Colonic mucosa (tissue), 4 donors: ENCODE measurements around the gene CCDC169. TPM values are rescaled to one million over a fixed set of nuclear protein-coding genes. Genes with fewer than 3 reads are reported as not detected.
"Not testable (repeated sequence)": the region's sequence is repeated elsewhere in the genome, so short reads cannot be mapped to it uniquely, and the experiment has no call there.

ENCODE experiments used
- DNase-seq: peaks from one replicate; pipeline ENCODE4 v3.0.0-alpha.2; 2020
- H3K27ac ChIP-seq: fragments of 200-600 bp; one replicate; pipeline ENCODE4 v1.8.0; 2021
- H3K27me3 ChIP-seq: fragments of 200-600 bp; one replicate; pipeline ENCODE4 v1.8.0; 2021
- H3K36me3 ChIP-seq: fragments of 200-600 bp; one replicate; pipeline ENCODE4 v1.8.0; 2021
- H3K4me1 ChIP-seq: fragments of 200-600 bp; one replicate; pipeline ENCODE4 v1.8.0; 2021; ENCODE audit warnings: mild to moderate bottlenecking
- H3K4me3 ChIP-seq: fragments of 200-600 bp; one replicate; pipeline ENCODE4 v1.8.0; 2021
- H3K9ac ChIP-seq, 2 donors: one replicate each; pipeline ENCODE4 v1.7.0; 2013; ENCODE audit warnings: control low read depth in 2 of 2, low read depth in 2 of 2, low read length in 2 of 2
- H3K9me3 ChIP-seq: fragments of 200-600 bp; one replicate; pipeline ENCODE4 v1.8.0; 2021
- intact Hi-C: fragments of 100-400 bp; cut with DNase I; formaldehyde crosslinking; loops from one replicate; pipeline ENCODE4 v1.14.1; 2022
- total RNA-seq, 2 donors: library from RNA; stranded (reverse); fragmentation: NEBNext Ultra II Directional in 1 of 2; extraction: Animal tissue kit (Norgen Biotek cat#: 25700) in 1 of 2; gene quantifications; one replicate each; pipeline ENCODE4 v1.2.1, GENCODE V29; 2021
- TF ChIP-seq, protein P1 (sequence below): fragments of 200-600 bp; IDR thresholded peaks from one replicate; pipeline ENCODE4 v1.8.0; 2022; ENCODE audit warnings: antibody characterized with exemption, mild to moderate bottlenecking
- donor health status: healthy.
- donor health status: DM: no; HTN: no; CAD: no.
- donor health status: DM: no; HTN: no; CAD: no.

CCDC169 gene
- total RNA-seq, 2 donors from 2014 or later: 0.25 to 1.3 TPM

DNA sequence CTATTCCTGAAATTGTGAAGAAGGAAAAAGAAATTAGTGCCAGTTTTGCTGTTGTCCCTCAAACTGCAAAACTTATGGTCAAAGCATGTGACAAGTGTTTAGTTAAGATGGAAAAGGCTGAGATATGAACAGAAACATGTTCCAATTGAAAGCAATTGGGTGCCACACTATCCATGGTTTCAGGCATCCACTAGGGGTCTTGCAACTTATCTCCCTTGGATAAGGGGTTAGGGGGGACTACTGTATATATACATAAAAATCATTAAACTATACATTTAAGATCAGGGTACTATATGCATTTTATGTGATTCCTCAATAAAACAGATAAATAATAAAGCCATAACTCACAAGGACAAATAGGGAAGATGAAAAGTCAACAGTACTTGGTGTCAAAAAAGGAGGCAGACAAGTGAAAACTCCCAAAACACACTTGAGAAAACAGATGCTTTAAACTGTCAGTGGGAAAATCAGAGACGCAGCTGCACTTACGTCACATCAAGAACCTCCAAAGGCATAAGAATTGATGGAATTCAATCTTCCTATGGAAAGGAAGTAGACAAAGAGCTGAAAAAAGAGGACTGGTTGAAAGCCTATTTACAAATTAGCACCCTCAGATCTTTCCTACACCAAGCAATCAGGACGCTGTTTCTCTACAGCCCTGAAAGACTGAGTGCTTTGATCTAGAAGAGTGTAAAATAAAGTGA, 40.5 kb upstream of the CCDC169 start:
- Histone ChIP-seq H3K9ac (no peak overlapping the region), H3K36me3 (no peaks in the 10 kb centered on the region), H3K4me3 (no peak overlapping the region), H3K27ac (no peak overlapping the region), H3K27me3 (no peaks in the 10 kb centered on the region), H3K4me1 (no peaks in the 10 kb centered on the region), H3K9me3 (no peaks in the 10 kb centered on the region)
- TF ChIP-seq, protein P1, sequence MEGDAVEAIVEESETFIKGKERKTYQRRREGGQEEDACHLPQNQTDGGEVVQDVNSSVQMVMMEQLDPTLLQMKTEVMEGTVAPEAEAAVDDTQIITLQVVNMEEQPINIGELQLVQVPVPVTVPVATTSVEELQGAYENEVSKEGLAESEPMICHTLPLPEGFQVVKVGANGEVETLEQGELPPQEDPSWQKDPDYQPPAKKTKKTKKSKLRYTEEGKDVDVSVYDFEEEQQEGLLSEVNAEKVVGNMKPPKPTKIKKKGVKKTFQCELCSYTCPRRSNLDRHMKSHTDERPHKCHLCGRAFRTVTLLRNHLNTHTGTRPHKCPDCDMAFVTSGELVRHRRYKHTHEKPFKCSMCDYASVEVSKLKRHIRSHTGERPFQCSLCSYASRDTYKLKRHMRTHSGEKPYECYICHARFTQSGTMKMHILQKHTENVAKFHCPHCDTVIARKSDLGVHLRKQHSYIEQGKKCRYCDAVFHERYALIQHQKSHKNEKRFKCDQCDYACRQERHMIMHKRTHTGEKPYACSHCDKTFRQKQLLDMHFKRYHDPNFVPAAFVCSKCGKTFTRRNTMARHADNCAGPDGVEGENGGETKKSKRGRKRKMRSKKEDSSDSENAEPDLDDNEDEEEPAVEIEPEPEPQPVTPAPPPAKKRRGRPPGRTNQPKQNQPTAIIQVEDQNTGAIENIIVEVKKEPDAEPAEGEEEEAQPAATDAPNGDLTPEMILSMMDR: no peak
- intact Hi-C loops: no loop called here
- no peak for DNase-seq

DNA sequence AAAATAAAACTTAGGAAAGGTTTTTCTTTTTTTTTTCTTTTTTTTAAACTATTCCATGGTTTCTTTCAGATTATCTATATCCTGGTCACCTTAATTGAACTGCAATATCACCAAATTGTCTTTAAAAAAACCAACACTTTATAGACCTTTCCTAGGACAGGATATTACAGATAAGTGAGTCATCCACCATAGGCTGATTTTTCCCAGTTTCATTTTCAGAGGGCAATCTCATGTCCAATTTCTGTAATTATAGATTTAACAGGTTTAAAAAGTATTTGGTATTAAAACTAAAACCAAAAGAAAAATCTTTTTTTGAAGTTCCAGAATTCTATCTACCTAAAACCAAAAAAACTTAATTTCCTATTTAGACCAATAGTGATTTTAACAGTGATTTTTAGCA, 35.4 kb upstream of the CCDC169 start:
- H3K9me3 ChIP-seq: no peaks in the 10 kb centered on the region
- H3K9ac ChIP-seq: no peak overlapping the region
- no peaks in the 10 kb centered on the region for H3K4me1 ChIP-seq
- no peaks in the 10 kb centered on the region for H3K36me3 ChIP-seq
- H3K4me3 ChIP-seq: no peak overlapping the region
- no peak for DNase-seq
- TF ChIP-seq, protein P1: no peak
- intact Hi-C loops: no loop called here
- H3K27me3 ChIP-seq: no peaks in the 10 kb centered on the region
- no peak overlapping the region for H3K27ac ChIP-seq

DNA sequence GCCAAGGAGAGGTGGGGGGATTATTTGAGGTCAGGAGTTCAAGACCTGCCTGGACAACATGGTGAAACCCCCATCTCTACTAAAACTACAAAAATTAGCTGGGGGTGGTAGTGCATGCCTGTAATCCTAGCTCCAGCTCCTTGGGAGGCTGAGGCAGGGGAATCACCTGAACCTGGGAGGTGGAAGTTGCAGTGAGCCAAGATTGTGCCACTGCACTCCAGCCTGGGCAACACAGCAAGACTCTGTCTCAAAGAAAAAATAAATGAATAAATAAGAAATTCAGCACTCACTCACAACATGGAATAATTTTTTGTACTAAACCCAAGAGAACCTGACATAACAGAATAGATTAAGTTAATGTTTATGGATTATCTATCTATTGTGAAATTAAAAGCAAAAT, 34.6 kb upstream of the CCDC169 start:
- H3K9me3 ChIP-seq, DNase-seq, H3K4me3 ChIP-seq, H3K27me3 ChIP-seq, intact Hi-C loops, H3K27ac ChIP-seq, H3K36me3 ChIP-seq, H3K9ac ChIP-seq, H3K4me1 ChIP-seq: not testable (repeated sequence)

DNA sequence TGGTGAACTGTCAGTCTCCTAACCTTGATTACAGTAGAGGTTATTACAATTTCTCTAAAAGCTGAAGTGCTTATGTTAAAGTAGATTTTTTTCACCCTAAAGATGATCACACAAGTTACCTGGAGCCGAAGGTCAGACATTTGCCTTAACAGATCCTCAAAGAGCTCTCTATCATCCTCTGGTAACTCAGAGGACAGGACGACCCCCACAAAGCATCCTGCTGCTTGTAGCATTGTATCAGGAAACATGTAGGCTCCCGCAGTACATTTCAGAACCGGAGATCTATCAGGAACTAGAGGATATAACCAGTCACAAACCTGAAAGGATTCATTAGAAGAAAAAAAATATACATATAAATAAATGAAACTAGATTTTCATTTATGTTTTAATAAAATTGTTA, 33.7 kb upstream of the CCDC169 start:
- intact Hi-C loops: no loop called here
- Histone ChIP-seq H3K4me3 (no peak overlapping the region), H3K36me3 (no peaks in the 10 kb centered on the region), H3K9ac (no peak overlapping the region), H3K27ac (no peak overlapping the region), H3K9me3 (no peaks in the 10 kb centered on the region), H3K27me3 (no peaks in the 10 kb centered on the region), H3K4me1 (no peaks in the 10 kb centered on the region)
- DNase-seq: no peak
- TF ChIP-seq, protein P1: no peak

DNA sequence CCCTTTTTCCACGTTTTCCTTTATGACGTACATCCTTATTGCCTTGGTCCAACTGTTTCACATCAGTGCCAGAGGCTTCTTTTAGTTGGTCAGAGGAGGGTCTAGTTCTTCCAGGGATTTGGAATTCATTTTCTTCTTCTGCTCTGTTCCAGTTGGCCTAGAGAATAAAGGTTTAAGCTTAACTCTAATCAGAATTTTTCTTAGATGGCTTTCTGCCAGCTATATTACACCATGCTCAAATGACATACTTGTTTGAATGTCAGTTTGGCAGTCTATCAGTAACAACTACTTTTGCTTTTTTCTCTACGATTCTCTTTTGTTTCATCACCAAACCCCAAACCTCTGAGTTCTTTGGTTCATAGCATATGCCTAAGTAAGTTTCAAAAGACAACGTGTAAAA, 31.7 kb upstream of the CCDC169 start:
- Histone ChIP-seq H3K27me3 (no peaks in the 10 kb centered on the region), H3K4me1 (no peaks in the 10 kb centered on the region), H3K4me3 (no peak overlapping the region), H3K27ac (no peak overlapping the region), H3K9me3 (no peaks in the 10 kb centered on the region), H3K9ac (no peak overlapping the region), H3K36me3 (no peaks in the 10 kb centered on the region)
- no peak for DNase-seq
- intact Hi-C loops: no loop called here
- TF ChIP-seq, protein P1: no peak

DNA sequence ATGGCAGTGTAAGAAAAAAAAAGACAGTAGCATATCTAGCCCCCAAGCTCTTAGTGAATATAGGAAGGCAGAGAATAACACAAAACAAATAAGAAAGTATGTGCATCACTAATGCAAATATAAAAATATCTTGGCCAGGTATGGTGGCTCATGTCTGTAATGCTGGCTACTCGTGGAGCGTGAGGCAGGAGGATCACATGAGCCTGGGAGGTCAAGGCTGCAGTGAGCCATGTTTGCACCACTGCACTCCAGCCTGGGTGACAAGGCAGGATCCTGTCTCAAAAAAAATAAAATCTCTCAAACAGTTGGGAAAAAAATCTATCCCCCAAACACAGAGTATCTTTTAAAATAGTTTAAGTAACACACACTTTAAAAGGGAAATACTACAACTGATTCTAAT, 31.2 kb upstream of the CCDC169 start:
- DNase-seq: no peak
- Histone ChIP-seq H3K36me3 (no peaks in the 10 kb centered on the region), H3K9me3 (no peaks in the 10 kb centered on the region), H3K9ac (no peak overlapping the region), H3K27me3 (no peaks in the 10 kb centered on the region), H3K4me3 (no peak overlapping the region), H3K4me1 (no peaks in the 10 kb centered on the region), H3K27ac (no peak overlapping the region)
- TF ChIP-seq, protein P1: no peak
- intact Hi-C loops: no loop called here
